Activated T-cell treated with anti-CD3 and anti-CD28 coated beads, Interleukin-2, amount 50 U/mL, for 24 hours (primary cell): ENCODE results near the gene CLTB.
A peak's percentile ranks its signal among the peaks of the same experiment; 100 is the strongest.

Experiments
- DNase-seq: peaks from one replicate; pipeline ENCODE4 v3.0.0-alpha.2; 2020
- H3K27ac Mint-ChIP-seq: 2 replicates; pipeline ENCODE4 v1.8.0; 2020; ENCODE audit warnings: mild to moderate bottlenecking, mixed read lengths
- H3K27me3 Mint-ChIP-seq: 2 replicates; pipeline ENCODE4 v1.8.0; 2020; ENCODE audit warnings: mixed read lengths
- H3K36me3 Mint-ChIP-seq: 2 replicates; pipeline ENCODE4 v1.8.0; 2020; ENCODE audit warnings: low read depth, mixed read lengths
- H3K4me1 Mint-ChIP-seq: 2 replicates; pipeline ENCODE4 v1.8.0; 2020; ENCODE audit warnings: low read depth, mixed read lengths
- H3K4me3 Mint-ChIP-seq: 2 replicates; pipeline ENCODE4 v1.8.0; 2020; ENCODE audit warnings: mild to moderate bottlenecking, moderate library complexity, mixed read lengths
- H3K9me3 Mint-ChIP-seq: 2 replicates; pipeline ENCODE4 v1.8.0; 2020; ENCODE audit warnings: mixed read lengths

Gene CLTB

GRCh38 chr5:176401281-176402205, 14.8 kb downstream of the CLTB start:
- no peaks in the 10 kb centered on the region for H3K27me3 Mint-ChIP-seq

GRCh38 chr5:176400382-176401156, 15.8 kb downstream of the CLTB start:
- Mint-ChIP-seq H3K27me3 (no peaks in the 10 kb centered on the region), H3K36me3 (peaks cover 49% of the 10 kb centered on the region), H3K27ac (no peak overlapping the region), H3K9me3 (no peaks in the 10 kb centered on the region), H3K4me3 (no peak overlapping the region), H3K4me1 (no peaks in the 10 kb centered on the region)
- DNase-seq, result peak; percentile 9

More at GRCh38 chr5:176401281-176402205, 14.8 kb downstream of the CLTB start:
- Mint-ChIP-seq H3K4me3 (no peak overlapping the region), H3K27ac (peak overlapping the region; percentile 11), H3K9me3 (no peaks in the 10 kb centered on the region), H3K36me3 (peaks cover 53% of the 10 kb centered on the region), H3K4me1 (no peaks in the 10 kb centered on the region)
- peak; percentile 9 for DNase-seq

GRCh38 chr5:176397736-176398420, 18.5 kb downstream of the CLTB start:
- H3K27ac Mint-ChIP-seq, result no peak overlapping the region
- no peak for DNase-seq
- no peaks in the 10 kb centered on the region for H3K4me1 Mint-ChIP-seq
- H3K9me3 Mint-ChIP-seq, result no peaks in the 10 kb centered on the region
- H3K36me3 Mint-ChIP-seq, result peaks cover 62% of the 10 kb centered on the region
- H3K27me3 Mint-ChIP-seq, result no peaks in the 10 kb centered on the region
- no peak overlapping the region for H3K4me3 Mint-ChIP-seq

- no peaks in the 10 kb centered on the region for H3K9me3 Mint-ChIP-seq
- H3K27ac Mint-ChIP-seq, result no peak overlapping the region
- no peaks in the 10 kb centered on the region for H3K27me3 Mint-ChIP-seq
- no peaks in the 10 kb centered on the region for H3K4me1 Mint-ChIP-seq
- peaks cover 68% of the 10 kb centered on the region for H3K36me3 Mint-ChIP-seq
- no peak overlapping the region for H3K4me3 Mint-ChIP-seq
- DNase-seq, result no peak
Observed at GRCh38 chr5:176396330-176396729, 20.0 kb downstream of the CLTB start.

GRCh38 chr5:176394881-176395675, 21.3 kb downstream of the CLTB start:
- H3K9me3 Mint-ChIP-seq, result no peaks in the 10 kb centered on the region
- H3K27me3 Mint-ChIP-seq, result no peaks in the 10 kb centered on the region
- no peak overlapping the region for H3K4me3 Mint-ChIP-seq
- H3K36me3 Mint-ChIP-seq, result peaks cover 73% of the 10 kb centered on the region
- DNase-seq, result no peak
- peaks cover 4% of the 10 kb centered on the region for H3K4me1 Mint-ChIP-seq
- H3K27ac Mint-ChIP-seq, result no peak overlapping the region

- Mint-ChIP-seq H3K27ac (no peak overlapping the region), H3K4me3 (no peak overlapping the region), H3K27me3 (no peaks in the 10 kb centered on the region), H3K9me3 (no peaks in the 10 kb centered on the region), H3K4me1 (peaks cover 8% of the 10 kb centered on the region), H3K36me3 (peaks cover 79% of the 10 kb centered on the region)
- DNase-seq, result no peak
Observed at GRCh38 chr5:176394096-176394495, 22.2 kb downstream of the CLTB start.

- H3K36me3 Mint-ChIP-seq, result peaks cover 81% of the 10 kb centered on the region
- no peak for DNase-seq
- peaks cover 9% of the 10 kb centered on the region for H3K4me1 Mint-ChIP-seq
- no peak overlapping the region for H3K4me3 Mint-ChIP-seq
- peak overlapping the region; percentile 78 for H3K27ac Mint-ChIP-seq
- no peaks in the 10 kb centered on the region for H3K9me3 Mint-ChIP-seq
- H3K27me3 Mint-ChIP-seq, result no peaks in the 10 kb centered on the region
Observed at GRCh38 chr5:176392526-176392925, 23.8 kb downstream of the CLTB start.

GRCh38 chr5:176391999-176392398, 24.3 kb downstream of the CLTB start:
- no peaks in the 10 kb centered on the region for H3K9me3 Mint-ChIP-seq
- peaks cover 85% of the 10 kb centered on the region for H3K36me3 Mint-ChIP-seq
- H3K4me1 Mint-ChIP-seq, result peaks cover 13% of the 10 kb centered on the region
- H3K27ac Mint-ChIP-seq, result peak overlapping the region; percentile 78
- no peaks in the 10 kb centered on the region for H3K27me3 Mint-ChIP-seq
- no peak for DNase-seq
- H3K4me3 Mint-ChIP-seq, result no peak overlapping the region

- peaks cover 85% of the 10 kb centered on the region for H3K36me3 Mint-ChIP-seq
- no peaks in the 10 kb centered on the region for H3K9me3 Mint-ChIP-seq
- peaks cover 19% of the 10 kb centered on the region for H3K4me1 Mint-ChIP-seq
- peak overlapping the region; percentile 78 for H3K27ac Mint-ChIP-seq
- no peak overlapping the region for H3K4me3 Mint-ChIP-seq
- H3K27me3 Mint-ChIP-seq, result no peaks in the 10 kb centered on the region
- no peak for DNase-seq
Observed at GRCh38 chr5:176391479-176391878, 24.9 kb downstream of the CLTB start.

- Mint-ChIP-seq H3K27ac (peak overlapping the region; percentile 100), H3K36me3 (peaks cover 92% of the 10 kb centered on the region), H3K27me3 (no peaks in the 10 kb centered on the region), H3K4me3 (peak overlapping the region; percentile 98), H3K9me3 (no peaks in the 10 kb centered on the region), H3K4me1 (peaks cover 35% of the 10 kb centered on the region)
- no peak for DNase-seq
Observed at GRCh38 chr5:176389135-176390123, 26.9 kb downstream of the CLTB start.

- peaks cover 95% of the 10 kb centered on the region for H3K36me3 Mint-ChIP-seq
Observed at GRCh38 chr5:176388444-176389134, 27.8 kb downstream of the CLTB start, which contains the start of the genes HIGD2A and NOP16. Gene HIGD2A, plus strand, starts transcription at chr5:176388751. Its CDS starts 69 bp downstream, at chr5:176388820. Gene NOP16, minus strand, starts transcription at chr5:176388598. Its CDS starts 59 bp downstream, at chr5:176388539.

GRCh38 chr5:176388003-176388443, 28.3 kb downstream of the CLTB start:
- H3K36me3 Mint-ChIP-seq, result peaks cover 95% of the 10 kb centered on the region
- peaks cover 35% of the 10 kb centered on the region for H3K4me1 Mint-ChIP-seq
- peak overlapping the region; percentile 100 for H3K27ac Mint-ChIP-seq
- no peaks in the 10 kb centered on the region for H3K9me3 Mint-ChIP-seq
- H3K27me3 Mint-ChIP-seq, result no peaks in the 10 kb centered on the region
- H3K4me3 Mint-ChIP-seq, result peak overlapping the region; percentile 98
- DNase-seq, result no peak

More at GRCh38 chr5:176388444-176389134, 27.8 kb downstream of the CLTB start, which contains the start of the genes HIGD2A and NOP16:
- Mint-ChIP-seq H3K4me1 (peaks cover 35% of the 10 kb centered on the region), H3K27ac (peak within 1 kb of the TSS; percentile 100), H3K9me3 (no peaks in the 10 kb centered on the region), H3K27me3 (no peaks in the 10 kb centered on the region), H3K4me3 (peak within 1 kb of the TSS; percentile 98)
- peak; percentile 96 for DNase-seq
